Karpas-422 (cell line): Measurements from ENCODE around the gene SAP130. TPM values are rescaled to one million over a fixed set of nuclear protein-coding genes. Genes with fewer than 3 reads are reported as not detected.

Experiments used
- DNase-seq: peaks from one replicate; pipeline ENCODE4 v3.0.0-alpha.2; 2015
- H2AFZ ChIP-seq: fragments of 200-600 bp; sonication (generic); 2 replicates; pipeline ENCODE4 v1.6.1; 2014; ENCODE audit warnings: antibody characterized with exemption, low read length, mixed read lengths
- H3K27ac ChIP-seq: fragments of 200-600 bp; sonication (generic); 2 replicates; pipeline ENCODE4 v1.5.1; 2014; ENCODE audit warnings: mild to moderate bottlenecking, low read length, moderate library complexity
- H3K27me3 ChIP-seq: fragments of 200-600 bp; sonication (generic); 2 replicates; pipeline ENCODE4 v1.6.1; 2014; ENCODE audit warnings: low read length, mixed read lengths
- H3K36me3 ChIP-seq: fragments of 200-600 bp; sonication (generic); 2 replicates; pipeline ENCODE4 v1.6.1; 2014; ENCODE audit warnings: low read length, mixed read lengths; ENCODE audit not compliant: insufficient read depth
- H3K4me1 ChIP-seq: fragments of 200-600 bp; sonication (generic); 2 replicates; pipeline ENCODE4 v1.6.1; 2014; ENCODE audit warnings: mild to moderate bottlenecking, low read length, mixed read lengths
- H3K4me2 ChIP-seq: fragments of 200-600 bp; sonication (generic); 2 replicates; pipeline ENCODE4 v1.6.1; 2014; ENCODE audit warnings: low read length, low read depth, mild to moderate bottlenecking; ENCODE audit not compliant: poor library complexity, severe bottlenecking
- H3K4me3 ChIP-seq: fragments of 200-600 bp; sonication (generic); 2 replicates; pipeline ENCODE4 v1.5.1; 2014; ENCODE audit warnings: mild to moderate bottlenecking, antibody characterized with exemption, low read length, mixed read lengths
- H3K79me2 ChIP-seq: fragments of 200-600 bp; sonication (generic); 2 replicates; pipeline ENCODE4 v1.6.1; 2014; ENCODE audit warnings: mild to moderate bottlenecking, low read length, mixed read lengths
- H3K9ac ChIP-seq: fragments of 200-600 bp; sonication (generic); 2 replicates; pipeline ENCODE4 v1.6.0; 2014; ENCODE audit warnings: low read length
- H3K9me2 ChIP-seq: fragments of 200-600 bp; sonication (generic), shearing (Covaris generic); replicated peaks from 2 replicates; pipeline ENCODE4 v1.6.0; 2014; ENCODE audit warnings: mild to moderate bottlenecking, low read length, moderate library complexity; ENCODE audit not compliant: insufficient read depth
- H3K9me3 ChIP-seq: fragments of 300-700, 200-600 bp; sonication (generic); 2 replicates; pipeline ENCODE4 v1.6.1; 2014; ENCODE audit warnings: low read length, mixed read lengths
- H4K20me1 ChIP-seq: fragments of 200-600 bp; sonication (generic); 2 replicates; pipeline ENCODE4 v1.6.1; 2014; ENCODE audit warnings: mild to moderate bottlenecking, antibody characterized with exemption, low read length, low read depth; ENCODE audit not compliant: insufficient read depth
- total RNA-seq: library from RNA; depleted of rRNA; stranded (reverse); fragments of >200 nt; shearing (Covaris generic); gene quantifications from 2 replicates; pipeline ENCODE4 v1.2.3, GENCODE V29; 2014; ENCODE audit warnings: low replicate concordance

The SAP130 gene
- total RNA-seq, 1 experiment from 2014 or later: 14.3 TPM

- H3K9me2 ChIP-seq: no peaks in the 10 kb centered on the region
- H3K9ac ChIP-seq: no peak overlapping the region
- H3K27me3 ChIP-seq: no peaks in the 10 kb centered on the region
- no peaks in the 10 kb centered on the region for H3K4me1 ChIP-seq
- H3K4me3 ChIP-seq: no peak overlapping the region
- peaks cover 35% of the 10 kb centered on the region for H3K36me3 ChIP-seq
- H3K4me2 ChIP-seq: no peak overlapping the region
- no peaks in the 10 kb centered on the region for H3K9me3 ChIP-seq
- no peak overlapping the region for H2AFZ ChIP-seq
- H3K79me2 ChIP-seq: peaks cover 24% of the 10 kb centered on the region
- no peak overlapping the region for H3K27ac ChIP-seq
- no peaks in the 10 kb centered on the region for H4K20me1 ChIP-seq
- DNase-seq: no peak
Observed at GRCh38 chr2:128016620-128017019, 11.2 kb downstream of the SAP130 start.

DNA sequence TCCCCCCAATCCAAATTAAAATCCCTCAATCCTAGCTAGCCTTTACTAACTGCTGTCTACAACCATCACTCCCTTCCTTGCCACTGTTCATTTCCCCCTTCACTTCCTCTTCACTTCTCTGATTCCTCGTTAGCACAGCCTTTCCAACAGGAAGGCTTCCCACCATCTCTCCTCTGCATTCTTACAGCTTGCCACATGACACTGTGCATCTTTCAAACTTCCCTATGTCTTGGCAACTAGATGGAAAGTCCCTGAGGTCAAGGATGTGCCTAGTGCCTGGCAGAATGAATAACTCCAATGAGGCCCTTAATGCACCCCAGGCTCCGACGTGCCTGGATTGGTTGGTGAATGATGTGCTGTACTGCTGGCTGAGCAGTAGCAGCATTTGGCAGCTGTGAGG lies 15.2 kb downstream of the SAP130 start:
- H3K9me3 ChIP-seq: no peaks in the 10 kb centered on the region
- peaks cover 10% of the 10 kb centered on the region for H3K4me1 ChIP-seq
- H3K27ac ChIP-seq: no peak overlapping the region
- no peak overlapping the region for H2AFZ ChIP-seq
- peaks cover 6% of the 10 kb centered on the region for H3K79me2 ChIP-seq
- H4K20me1 ChIP-seq: no peaks in the 10 kb centered on the region
- H3K27me3 ChIP-seq: no peaks in the 10 kb centered on the region
- H3K9me2 ChIP-seq: no peaks in the 10 kb centered on the region
- H3K4me3 ChIP-seq: no peak overlapping the region
- H3K4me2 ChIP-seq: no peak overlapping the region
- no peak overlapping the region for H3K9ac ChIP-seq
- peaks cover 45% of the 10 kb centered on the region for H3K36me3 ChIP-seq
- DNase-seq: no peak

- H3K4me3 ChIP-seq: no peak overlapping the region
- H3K4me1 ChIP-seq: peaks cover 10% of the 10 kb centered on the region
Observed at GRCh38 chr2:128008074-128008672, 19.7 kb downstream of the SAP130 start.

GRCh38 chr2:128004509-128004908 lies 23.4 kb downstream of the SAP130 start:
- Histone ChIP-seq H3K27ac (no peak overlapping the region), H3K9me2 (no peaks in the 10 kb centered on the region), H3K9me3 (no peaks in the 10 kb centered on the region), H3K4me1 (no peaks in the 10 kb centered on the region), H2AFZ (no peak overlapping the region), H3K79me2 (no peaks in the 10 kb centered on the region), H3K27me3 (no peaks in the 10 kb centered on the region), H3K9ac (no peak overlapping the region), H4K20me1 (no peaks in the 10 kb centered on the region), H3K4me3 (no peak overlapping the region), H3K36me3 (peaks cover 31% of the 10 kb centered on the region), H3K4me2 (no peak overlapping the region)
- DNase-seq: no peak

More at GRCh38 chr2:128008074-128008672, 19.7 kb downstream of the SAP130 start:
- peaks cover 35% of the 10 kb centered on the region for H3K36me3 ChIP-seq
- no peak overlapping the region for H3K4me2 ChIP-seq
- no peak overlapping the region for H3K9ac ChIP-seq
- no peak overlapping the region for H2AFZ ChIP-seq
- no peaks in the 10 kb centered on the region for H3K9me2 ChIP-seq
- H3K27ac ChIP-seq: no peak overlapping the region
- no peak for DNase-seq
- no peaks in the 10 kb centered on the region for H3K9me3 ChIP-seq
- H3K79me2 ChIP-seq: no peaks in the 10 kb centered on the region
- no peaks in the 10 kb centered on the region for H4K20me1 ChIP-seq
- no peaks in the 10 kb centered on the region for H3K27me3 ChIP-seq

DNA sequence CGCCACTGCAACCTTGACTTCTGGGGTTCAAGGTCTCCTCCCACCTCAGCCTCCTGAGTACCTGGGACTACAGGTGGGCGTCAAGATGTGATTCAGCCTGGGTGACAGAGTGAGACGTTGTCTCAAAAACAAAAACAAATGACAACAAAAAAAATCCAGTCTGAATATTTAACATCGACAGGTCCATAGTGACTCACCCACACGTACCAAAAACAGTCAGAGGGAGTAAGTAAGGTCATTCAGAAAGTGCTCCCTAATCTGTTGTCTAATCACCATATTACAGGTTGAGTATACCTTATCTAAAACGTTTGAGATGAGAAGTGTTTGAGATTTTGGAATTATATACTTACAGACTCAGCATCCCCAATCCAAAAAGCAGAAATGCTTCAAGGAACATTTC lies 24.4 kb downstream of the SAP130 start:
- Histone ChIP-seq H3K9ac (no peak overlapping the region), H3K27me3 (no peaks in the 10 kb centered on the region), H3K9me3 (no peaks in the 10 kb centered on the region), H2AFZ (no peak overlapping the region), H3K36me3 (peaks cover 38% of the 10 kb centered on the region), H3K4me2 (no peak overlapping the region), H3K4me3 (no peak overlapping the region), H3K4me1 (no peaks in the 10 kb centered on the region), H3K9me2 (no peaks in the 10 kb centered on the region), H3K27ac (no peak overlapping the region), H3K79me2 (no peaks in the 10 kb centered on the region), H4K20me1 (no peaks in the 10 kb centered on the region)
- no peak for DNase-seq

DNA sequence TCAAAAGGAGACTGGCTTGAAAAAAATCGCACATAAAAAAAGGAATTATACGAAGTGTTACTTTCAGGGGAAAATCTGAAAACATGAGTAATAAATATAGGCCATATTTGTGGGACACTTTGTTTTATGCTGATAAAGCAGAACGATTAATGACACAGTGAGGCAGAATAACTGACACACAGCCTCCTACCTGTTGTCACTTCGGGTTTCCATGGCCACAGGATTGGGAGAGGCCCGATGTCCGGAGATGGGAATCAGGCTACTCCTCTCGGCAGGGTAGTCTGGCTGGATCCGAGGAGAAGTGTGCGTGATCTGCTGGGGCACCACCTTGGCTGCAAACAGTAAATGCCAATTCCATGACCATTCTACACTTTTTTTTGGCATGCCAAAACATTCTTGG lies 31.7 kb downstream of the SAP130 start:
- Histone ChIP-seq H4K20me1 (no peaks in the 10 kb centered on the region), H3K36me3 (peaks cover 48% of the 10 kb centered on the region; the same call in 1 of the 2 replicates), H3K9ac (no peak overlapping the region), H3K79me2 (0 out of 2 replicates have a peak, but pooled peaks cover 3% of the 10 kb centered on the region), H3K9me2 (no peaks in the 10 kb centered on the region), H3K9me3 (no peaks in the 10 kb centered on the region), H3K27ac (no peak overlapping the region), H3K4me3 (no peak overlapping the region), H3K27me3 (no peaks in the 10 kb centered on the region), H2AFZ (no peak overlapping the region), H3K4me2 (no peak overlapping the region), H3K4me1 (no peaks in the 10 kb centered on the region)
- no peak for DNase-seq

GRCh38 chr2:127995725-127996124 lies 32.1 kb downstream of the SAP130 start:
- Histone ChIP-seq H3K36me3 (peaks cover 44% of the 10 kb centered on the region; the same call in 1 of the 2 replicates), H3K79me2 (0 out of 2 replicates have a peak, but pooled peaks cover 3% of the 10 kb centered on the region), H3K4me2 (no peak overlapping the region), H2AFZ (no peak overlapping the region), H3K27me3 (no peaks in the 10 kb centered on the region), H3K4me1 (no peaks in the 10 kb centered on the region), H3K9ac (no peak overlapping the region), H3K9me3 (no peaks in the 10 kb centered on the region), H4K20me1 (no peaks in the 10 kb centered on the region), H3K9me2 (no peaks in the 10 kb centered on the region), H3K4me3 (no peak overlapping the region), H3K27ac (no peak overlapping the region)
- no peak for DNase-seq

- no peaks in the 10 kb centered on the region for H4K20me1 ChIP-seq
- no peaks in the 10 kb centered on the region for H3K4me1 ChIP-seq
- no peak overlapping the region for H2AFZ ChIP-seq
- 0 out of 2 replicates have a peak, but pooled peaks cover 3% of the 10 kb centered on the region for H3K79me2 ChIP-seq
- no peak overlapping the region for H3K4me2 ChIP-seq
- H3K27ac ChIP-seq: no peak overlapping the region
- no peak overlapping the region for H3K9ac ChIP-seq
- H3K4me3 ChIP-seq: no peak overlapping the region
- H3K27me3 ChIP-seq: no peaks in the 10 kb centered on the region
- no peaks in the 10 kb centered on the region for H3K9me2 ChIP-seq
- peaks cover 42% of the 10 kb centered on the region; the same call in 1 of the 2 replicates for H3K36me3 ChIP-seq
- H3K9me3 ChIP-seq: no peaks in the 10 kb centered on the region
- no peak for DNase-seq
Observed at GRCh38 chr2:127993659-127994058, 34.2 kb downstream of the SAP130 start.
